Inferior parietal cortex (tissue), 1 donor: Measurements from ENCODE around the gene PSMD13.

Experiments
- DNase-seq: peaks from one replicate; pipeline ENCODE4 v3.0.0-alpha.2; 2016; ENCODE audit errors: extremely low spot score

The PSMD13 gene

DNA sequence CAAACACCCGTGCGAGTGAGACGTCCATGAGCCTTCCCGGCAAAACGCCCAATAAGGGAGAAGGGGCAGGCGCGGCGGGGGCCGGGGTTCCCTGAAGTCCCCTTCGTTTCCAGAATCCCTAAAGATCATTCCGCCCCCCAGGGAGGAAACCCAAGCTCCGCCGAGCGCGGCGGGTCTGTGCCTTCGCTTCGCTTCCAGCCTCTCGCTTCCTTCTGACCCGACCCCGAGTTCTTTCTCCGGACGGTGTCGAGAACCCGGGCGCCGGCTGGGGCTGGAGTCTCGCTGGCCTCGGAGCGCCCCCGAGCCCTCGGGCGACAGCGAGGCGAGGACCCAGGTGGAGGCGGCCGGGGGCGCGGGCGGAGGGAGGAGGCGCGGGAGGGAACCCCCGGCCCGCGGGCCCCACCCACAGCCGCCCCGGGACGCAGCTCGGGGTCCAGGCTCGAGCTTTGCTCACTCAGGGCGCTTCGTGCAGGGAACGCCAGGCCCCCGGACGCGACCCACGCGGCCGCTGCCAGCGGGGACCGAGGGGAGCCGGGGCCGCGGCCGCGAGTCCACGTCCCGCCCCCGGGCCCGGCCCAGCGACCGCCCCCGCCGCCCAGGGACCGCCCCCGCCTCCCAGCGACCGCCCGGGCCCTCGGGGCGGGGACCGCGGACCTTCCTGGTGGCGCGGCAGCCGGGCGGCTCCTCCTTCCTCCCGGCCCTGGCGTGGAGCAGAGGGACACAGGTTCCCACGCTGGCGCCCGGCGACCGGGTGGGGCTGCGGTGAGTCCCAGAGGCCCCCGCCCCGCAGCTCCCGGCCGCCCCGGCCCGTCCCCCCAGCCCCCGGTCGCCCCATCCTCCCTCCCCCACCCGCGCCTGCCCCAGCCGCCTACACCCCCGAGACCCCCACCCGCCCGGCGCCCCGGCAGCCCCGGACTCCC is 52.0 kb downstream of the PSMD13 start, which contains the start of gene PGGHG:
Gene PGGHG (plus strand): TSS at position 649 of the 920 bp plus-strand sequence. CDS start 691 bp downstream, outside the sequence.
- no peak for DNase-seq

DNA sequence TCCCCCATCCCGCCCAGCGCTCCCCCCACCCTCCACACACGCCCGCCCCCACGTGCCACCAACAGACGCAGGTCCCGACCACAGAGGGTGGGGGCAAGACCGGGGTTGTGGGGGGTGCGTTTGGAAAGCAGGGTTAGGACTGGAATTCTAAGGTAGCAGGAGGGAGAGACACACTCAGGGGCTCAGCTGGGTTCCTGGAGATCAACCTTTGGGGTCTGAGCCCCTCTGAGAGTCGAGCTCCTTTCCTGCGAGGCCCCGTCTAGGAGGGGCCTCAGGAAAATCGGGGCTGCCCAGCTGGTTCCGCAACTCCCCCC is 52.6 kb downstream of the PSMD13 start:
- no peak for DNase-seq

DNA sequence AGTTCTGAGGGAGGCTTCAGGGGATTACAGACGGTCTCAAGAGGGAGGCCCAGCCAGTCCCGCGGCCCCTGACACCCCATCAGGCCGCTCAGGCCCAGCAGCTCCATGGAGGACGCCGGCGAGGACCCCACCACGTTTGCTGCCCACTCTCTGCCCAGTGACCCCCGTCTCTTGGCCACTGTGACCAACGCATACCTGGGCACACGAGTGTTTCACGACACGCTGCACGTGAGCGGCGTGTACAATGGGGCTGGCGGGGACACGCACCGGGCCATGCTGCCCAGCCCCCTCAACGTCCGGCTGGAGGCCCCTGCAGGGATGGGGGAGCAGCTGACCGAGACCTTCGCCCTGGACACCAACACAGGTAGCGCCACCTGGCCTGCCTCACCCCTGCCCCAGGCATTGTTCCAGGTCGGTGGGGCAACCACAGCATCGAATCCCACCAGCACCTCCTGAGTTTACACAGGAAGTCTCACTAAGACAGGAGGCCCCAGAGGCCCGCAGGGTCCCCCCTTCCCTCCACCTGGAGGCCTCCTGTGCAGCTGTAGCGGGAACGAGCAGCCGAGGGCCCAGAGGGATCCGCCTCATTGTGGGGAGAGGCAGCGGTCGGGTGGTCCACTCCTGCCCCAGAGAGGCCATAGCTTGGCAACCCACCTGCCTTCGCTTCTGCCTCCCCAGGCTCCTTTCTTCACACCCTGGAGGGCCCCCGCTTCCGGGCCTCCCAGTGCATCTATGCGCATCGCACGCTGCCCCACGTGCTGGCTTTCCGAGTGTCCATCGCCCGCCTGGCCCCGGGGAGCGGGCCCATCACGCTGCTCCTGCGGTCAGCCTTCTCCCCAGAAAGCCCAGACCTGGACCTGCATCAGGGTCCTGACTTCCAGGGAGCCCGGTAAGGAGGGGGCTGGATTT is 53.2 kb downstream of the PSMD13 start:
- no peak for DNase-seq

DNA sequence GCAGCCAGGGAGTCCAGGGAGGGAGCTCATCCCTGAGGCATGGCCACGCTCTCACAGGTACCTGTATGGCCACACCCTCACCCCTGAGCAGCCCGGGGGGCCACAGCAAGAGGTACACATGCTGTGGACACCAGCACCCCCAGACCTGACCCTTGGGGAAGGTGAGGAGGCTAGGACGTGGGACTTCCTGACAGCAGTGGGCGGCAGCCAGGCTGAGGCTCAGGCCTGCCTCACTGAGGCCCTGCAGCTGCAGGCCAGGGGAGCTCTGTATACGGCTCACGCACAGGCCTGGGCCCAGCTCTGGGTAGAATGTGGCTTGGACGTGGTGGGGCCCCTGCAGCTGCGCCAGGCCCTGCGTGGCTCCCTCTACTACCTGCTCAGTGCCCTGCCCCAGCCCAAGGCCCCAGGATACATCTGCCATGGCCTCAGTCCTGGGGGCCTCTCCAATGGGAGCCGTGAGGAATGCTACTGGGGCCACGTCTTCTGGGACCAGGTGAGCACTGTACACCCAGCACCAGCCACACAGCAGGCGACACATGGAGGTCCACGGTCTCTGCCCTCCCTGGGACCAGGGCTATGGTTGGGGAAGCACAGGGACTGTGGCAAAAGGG is 54.0 kb downstream of the PSMD13 start:
- DNase-seq, result no peak

DNA sequence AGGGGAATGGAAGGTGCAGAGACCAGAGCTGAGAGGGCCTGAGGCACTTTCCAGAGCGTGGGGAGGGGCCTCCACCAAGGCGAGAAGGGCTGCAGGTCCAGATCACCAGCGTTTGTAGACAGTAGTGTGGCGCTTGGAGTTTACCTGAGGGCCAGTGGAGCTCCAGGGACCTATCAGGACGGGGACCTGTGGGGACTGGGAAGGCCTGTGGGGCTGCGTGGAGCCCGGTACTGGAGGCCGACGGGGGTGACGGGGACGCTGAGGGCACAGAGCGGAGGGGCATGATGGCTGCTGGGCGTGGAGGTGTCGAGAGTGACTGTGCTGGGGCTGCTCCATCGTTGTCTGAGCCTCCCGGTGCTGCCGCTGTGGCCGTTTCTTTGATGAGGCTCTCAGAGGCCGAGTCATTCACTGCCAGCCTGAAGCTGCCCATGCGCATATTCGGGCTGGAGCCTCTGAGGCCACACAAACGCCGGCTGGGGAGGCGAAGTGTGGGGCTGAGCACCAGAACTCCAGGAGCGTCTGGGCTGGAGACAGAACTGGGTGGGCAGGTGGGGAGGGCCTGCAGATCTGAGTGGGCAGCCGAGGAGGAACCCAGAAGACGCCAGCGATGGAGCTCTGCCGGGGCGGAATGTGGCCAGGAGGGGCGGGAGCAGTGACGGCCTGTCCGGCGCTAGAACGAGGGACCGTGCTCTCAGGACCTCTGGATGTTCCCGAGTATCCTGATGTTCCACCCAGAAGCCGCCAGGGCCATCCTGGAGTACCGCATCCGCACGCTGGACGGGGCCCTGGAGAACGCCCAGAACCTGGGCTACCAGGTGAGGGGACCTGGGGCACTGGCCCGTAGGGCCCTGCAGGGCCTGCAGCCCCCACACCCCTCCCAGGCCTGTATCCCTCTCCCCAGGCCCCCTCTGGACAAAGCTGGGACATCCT is 54.8 kb downstream of the PSMD13 start:
- DNase-seq, result no peak

DNA sequence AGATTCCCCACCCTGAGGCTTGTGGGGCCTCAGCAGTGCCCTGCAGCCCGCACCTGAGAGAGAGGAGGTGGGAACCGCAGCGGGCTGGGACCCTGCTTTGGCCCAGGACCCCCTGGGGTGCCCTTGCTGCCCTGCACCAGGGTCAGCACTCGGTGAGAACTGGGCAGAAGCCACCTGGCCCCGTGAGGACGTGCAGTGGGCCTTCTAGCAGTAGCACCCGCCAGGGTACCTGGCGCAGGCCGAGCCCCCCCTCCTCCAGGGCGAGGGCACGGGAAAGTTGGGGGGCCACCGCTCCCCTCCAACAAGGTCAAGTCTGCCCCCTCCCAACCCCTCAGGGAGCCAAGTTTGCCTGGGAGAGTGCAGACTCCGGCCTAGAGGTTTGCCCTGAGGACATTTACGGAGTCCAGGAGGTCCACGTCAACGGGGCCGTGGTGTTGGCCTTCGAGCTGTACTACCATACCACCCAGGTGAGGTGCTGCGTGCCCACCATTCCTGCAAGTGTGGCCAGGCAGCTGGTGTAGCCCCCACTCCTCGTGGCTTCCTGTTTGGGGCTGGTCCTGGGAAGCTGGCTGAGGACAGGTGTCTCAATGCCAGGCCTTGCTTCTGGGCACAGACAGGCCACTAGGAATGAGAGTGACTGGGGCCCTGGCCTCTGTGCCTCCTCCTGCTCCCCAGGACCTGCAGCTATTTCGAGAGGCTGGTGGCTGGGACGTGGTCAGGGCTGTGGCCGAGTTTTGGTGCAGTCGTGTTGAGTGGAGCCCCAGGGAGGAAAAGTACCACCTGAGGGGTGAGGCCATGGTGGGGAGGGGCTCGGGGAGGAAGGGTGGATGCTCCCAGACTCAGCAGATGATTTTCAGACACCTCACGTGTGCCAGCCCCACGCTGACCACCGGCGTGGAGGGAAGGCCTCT is 55.7 kb downstream of the PSMD13 start:
- no peak for DNase-seq

DNA sequence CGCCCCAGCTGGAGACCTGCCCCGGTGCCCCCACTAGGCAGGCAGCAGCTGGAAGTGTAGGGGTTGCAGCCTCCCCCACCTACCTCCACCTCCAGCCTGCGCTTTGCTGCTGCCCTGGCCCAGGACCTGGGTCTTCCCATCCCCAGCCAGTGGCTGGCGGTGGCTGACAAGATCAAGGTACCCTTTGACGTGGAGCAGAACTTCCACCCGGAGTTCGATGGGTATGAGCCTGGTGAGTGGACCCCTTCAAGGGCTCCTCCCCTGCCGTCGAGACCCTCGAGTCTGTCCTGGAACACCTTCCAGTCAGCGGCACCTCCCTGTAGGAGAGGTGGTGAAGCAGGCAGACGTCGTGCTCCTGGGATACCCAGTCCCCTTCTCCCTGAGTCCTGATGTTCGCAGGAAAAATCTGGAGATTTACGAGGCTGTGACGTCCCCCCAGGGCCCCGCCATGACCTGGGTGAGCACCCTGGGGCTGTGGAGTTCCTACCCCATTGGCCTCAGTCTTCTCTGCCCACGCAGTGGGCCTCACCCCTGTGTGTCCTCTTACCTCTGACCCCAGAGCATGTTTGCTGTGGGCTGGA is 56.6 kb downstream of the PSMD13 start:
- no peak for DNase-seq

DNA sequence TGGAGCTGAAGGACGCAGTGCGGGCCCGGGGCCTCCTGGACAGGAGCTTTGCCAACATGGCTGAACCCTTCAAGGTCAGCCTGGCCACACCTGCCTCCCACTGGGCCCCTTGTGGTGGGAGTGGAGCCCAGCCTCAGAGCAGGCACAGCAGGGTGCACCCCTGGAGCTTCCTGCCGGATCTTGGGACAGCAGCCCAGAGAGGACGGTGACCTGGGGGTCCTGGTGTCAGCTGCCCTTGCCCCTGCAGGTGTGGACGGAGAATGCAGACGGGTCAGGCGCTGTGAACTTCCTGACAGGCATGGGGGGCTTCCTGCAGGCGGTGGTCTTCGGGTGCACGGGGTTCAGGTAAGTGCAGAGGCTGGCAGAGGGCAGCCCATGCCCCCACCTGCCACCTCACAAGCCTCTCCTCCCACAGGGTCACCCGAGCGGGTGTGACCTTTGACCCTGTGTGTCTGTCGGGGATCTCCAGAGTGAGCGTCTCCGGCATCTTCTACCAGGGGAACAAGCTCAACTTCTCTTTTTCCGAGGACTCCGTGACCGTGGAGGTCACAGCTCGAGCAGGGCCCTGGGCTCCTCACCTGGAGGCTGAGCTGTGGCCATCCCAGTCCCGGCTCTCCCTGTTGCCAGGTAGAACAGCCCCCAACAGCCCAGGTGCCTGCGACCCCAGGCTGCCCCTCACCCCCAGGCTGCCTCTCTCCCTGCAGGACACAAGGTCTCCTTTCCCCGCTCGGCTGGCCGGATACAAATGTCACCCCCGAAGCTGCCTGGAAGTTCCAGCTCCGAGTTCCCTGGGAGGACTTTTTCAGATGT is 57.3 kb downstream of the PSMD13 start:
- no peak for DNase-seq

DNA sequence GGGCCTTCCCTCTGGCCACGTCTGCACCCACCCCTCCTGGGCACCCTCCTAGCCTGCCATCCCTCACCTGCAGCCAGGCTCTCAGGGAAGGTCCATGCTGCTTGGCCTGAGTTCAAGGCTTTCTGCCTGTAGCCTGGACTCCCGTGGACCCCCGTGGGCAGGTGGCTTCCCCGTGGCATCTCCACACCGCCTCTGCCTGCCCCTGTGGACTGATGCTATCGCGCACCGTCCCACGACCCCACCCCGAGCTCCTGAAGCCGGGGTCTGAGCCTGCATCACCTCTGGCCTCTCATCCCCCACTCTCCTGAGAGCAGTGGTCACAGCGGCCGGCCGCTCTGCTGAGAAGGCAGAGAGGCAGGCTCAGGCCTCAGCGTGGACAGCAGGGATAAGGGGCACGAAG is 58.0 kb downstream of the PSMD13 start:
- no peak for DNase-seq

DNA sequence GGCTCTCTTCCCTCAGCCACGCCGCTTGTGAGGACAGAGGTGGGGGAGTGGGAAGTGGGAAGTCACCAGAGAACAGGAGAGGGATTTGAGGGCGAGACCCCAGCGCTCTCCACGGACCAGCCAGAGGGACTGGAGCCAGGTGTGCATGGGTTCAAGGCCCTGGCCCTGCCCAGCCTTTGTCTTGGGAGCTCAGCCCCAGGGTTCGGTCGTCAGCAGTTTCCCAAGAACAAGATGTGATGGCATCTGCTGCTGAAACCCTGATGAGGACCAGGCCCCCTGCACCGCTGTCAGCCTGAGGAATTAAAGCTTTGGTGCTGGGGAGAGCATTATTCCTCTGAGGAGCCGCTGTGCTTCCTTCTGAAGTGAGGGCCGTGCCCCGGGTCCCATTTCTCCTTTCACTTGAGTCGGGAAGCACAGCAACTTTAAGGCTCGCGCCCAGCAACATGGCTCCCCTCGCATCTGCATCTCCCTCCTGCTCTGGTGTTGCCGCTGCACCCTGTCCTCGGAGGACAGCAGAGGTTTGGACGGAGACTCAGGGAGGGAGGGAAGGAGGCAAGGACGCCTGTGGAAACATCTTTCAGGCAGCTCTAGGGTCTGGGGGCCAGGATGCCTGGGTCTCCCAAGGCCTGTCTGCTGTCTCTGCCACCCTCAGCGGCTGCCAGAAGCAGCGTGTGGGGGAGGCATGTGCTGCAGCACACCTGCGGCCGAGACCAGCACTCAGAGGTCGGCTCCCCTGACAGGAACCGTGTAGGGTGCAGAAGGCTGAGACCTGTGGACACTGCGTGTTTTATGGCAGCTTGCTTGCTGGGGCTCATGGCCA is 58.8 kb downstream of the PSMD13 start:
- no peak for DNase-seq

DNA sequence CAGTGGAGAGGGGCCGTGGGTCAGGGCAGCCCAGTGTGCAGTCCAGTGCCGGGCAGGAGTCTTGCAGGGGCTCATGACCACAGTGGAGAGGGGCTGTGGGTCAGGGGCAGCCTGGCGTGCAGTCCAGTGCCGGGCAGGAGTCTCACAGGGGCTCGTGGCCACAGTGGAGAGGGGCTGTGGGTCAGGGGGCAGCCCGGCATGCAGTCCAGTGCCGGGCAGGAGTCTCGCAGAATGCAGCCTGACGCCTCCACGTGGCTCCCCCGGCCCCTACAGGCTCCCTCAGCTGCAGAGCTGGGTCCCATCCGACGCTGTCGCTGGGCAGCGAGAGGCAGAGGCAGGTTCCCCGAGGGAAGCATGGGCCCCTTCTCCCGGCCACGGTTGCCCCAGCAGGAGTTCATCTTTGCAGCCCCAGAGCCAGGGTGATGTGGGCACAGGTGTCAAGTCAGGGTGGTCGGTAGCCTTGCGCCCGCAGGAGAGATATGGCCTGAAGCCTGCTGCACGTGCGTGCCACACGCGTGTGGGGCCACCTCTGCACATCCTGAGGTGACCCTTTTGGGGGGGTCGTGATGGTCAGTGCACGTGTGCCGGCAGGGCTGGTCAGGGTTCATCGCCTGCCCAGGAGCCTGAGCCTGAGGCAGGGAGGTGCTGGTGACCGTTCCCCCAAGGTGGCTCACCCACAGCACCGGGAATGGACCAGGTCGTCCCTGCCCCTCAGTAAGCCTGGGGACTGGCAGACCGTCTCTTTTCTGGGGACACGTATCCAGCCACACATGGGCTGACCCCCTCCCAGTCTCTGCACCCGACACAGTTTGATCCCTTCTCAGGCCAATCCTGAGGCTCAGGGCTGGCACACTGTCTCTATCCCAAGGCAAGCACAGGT is 59.6 kb downstream of the PSMD13 start:
- no peak for DNase-seq

DNA sequence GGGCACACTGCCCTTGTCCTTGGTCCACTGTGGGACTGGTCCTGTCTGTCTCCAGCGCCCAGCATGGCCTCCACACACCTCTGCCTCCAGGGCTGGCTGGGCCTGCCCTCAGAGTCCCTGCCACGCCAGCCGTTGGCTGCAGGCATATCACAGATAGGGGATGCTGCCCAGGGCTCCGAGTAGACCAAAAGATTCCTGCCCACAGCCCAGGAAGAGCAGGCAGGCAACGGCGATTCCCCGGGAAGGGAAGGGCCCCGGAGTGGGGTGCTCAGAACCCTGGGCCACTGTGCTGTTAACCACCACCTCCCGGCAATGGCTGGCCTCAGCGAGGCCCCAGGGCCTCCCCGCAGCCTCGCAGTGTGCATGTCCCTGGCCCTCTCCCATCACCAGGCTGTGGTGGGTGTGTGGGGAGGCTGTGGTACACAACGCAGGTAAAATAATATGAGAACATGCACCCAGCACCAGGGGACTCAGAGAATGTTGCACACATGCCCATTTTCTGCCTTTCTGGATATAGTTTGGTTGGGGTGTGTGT is 60.3 kb downstream of the PSMD13 start:
- DNase-seq, result no peak

DNA sequence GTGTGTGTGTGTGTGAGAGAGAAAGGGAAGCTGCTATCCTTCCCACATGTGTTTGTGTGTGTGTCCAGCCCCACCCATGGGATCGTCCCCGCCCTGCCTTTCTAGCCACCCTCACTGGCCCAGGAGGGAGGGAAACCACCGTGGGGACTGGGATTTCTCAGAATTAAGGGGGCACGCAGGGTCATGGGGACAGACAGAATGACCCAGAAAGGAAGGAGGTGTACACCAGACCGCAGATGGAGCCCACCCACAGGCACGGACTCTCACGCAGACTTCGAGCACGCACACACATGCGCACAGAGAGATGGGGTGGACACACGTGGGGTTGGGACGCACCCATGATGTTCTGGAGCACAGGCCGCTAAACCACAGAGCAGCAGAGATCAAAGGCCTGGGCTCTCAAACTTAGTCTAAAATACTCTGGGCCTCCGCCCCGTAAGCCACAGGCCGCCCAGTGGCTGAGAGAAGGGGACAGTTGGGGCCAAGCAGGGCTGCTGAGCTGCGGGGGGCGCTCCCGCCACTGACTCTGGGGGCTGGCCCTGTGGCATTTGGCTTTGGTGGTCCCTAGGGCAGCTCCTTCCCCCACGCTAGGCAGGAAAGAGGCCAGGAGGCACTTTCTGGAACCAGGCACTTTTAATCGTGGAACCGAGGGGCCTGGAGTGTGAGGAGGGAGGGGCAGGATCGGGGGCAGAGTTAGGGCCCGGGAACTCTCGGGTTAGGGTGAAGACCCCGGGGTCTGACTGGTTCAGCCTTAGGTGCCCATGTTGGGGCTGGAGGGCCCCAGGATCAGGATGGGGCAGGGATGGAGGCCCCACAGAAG is 61.0 kb downstream of the PSMD13 start:
- no peak for DNase-seq

DNA sequence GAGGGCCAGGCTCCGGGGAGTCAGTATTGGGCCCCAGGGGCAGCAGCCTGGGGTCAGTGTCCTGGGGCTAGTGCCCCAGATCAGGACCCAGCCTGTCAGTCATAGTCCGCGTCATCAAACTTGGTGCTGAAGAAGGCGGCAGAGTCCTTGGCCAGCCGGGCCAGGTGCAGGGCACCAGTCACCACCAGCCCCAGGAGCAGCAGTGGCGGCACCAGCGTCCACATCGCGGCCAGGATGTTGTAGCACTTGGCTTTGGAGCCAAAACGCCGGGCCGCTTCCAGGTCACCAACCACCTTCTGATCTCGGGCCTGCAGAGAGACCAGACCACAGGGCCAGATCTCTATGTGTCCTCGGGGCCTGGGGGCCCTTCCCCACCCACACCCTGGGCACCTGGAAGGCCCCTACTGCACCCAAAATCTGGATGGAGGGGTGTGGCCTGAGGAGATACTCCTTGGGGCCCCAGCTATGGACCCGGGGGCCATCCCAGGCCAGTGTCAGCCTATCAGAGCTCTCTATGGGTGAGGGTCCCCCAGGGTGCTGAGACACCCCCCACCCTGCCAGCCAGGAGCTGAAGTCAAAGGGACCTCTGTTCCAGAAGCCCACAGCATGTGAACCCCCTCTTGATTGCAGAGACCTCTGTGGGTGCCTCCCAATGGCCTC is 61.8 kb downstream of the PSMD13 start:
- DNase-seq, result no peak
